Gastrocnemius medialis (tissue), 4 donors: ENCODE measurements around the gene FOXJ2.

ENCODE experiments used
- POLR2A ChIP-seq, 2 donors: fragments of 450-650 bp; IDR thresholded peaks; one replicate each; pipeline ENCODE4 v1.6.1; 2017; ENCODE audit warnings: antibody characterized with exemption in 2 of 2, mild to moderate bottlenecking in 2 of 2, moderate library complexity in 2 of 2
- TF ChIP-seq, protein P1 (sequence below), 5 experiments: fragments of 450-650 bp in 3 of 5; fragments of 200-600 bp in 2 of 5; sonication (generic) in 2 of 5; IDR thresholded peaks in 4 of 5; conservative IDR thresholded peaks in 1 of 5; 1 replicate in 4 of 5; 2 replicates in 1 of 5; pipeline ENCODE4 v1.5.1; 2016 to 2019; ENCODE audit warnings: antibody characterized with exemption in 5 of 5, mild to moderate bottlenecking in 3 of 5, moderate library complexity in 3 of 5

DNA sequence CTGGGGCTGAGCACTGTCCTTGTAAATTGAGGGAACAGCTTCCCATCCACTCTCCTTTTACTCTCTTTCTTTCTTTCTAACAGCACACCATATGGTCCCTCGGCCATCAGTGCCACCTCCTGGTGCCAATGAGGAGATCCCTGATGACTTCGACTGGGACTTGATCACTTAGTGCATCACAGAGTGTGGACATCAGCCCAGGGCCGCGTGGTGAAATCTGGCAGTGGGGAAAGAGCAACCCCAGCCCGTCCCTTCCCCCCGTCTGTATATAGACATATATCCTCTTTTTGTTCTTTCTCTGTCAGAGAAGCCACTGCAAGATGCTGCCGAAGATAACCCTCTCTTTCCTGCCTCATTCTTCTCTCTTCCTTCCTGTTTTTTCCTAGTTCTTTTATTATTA is 20.2 kb downstream of the FOXJ2 start:
- TF ChIP-seq, protein P1, sequence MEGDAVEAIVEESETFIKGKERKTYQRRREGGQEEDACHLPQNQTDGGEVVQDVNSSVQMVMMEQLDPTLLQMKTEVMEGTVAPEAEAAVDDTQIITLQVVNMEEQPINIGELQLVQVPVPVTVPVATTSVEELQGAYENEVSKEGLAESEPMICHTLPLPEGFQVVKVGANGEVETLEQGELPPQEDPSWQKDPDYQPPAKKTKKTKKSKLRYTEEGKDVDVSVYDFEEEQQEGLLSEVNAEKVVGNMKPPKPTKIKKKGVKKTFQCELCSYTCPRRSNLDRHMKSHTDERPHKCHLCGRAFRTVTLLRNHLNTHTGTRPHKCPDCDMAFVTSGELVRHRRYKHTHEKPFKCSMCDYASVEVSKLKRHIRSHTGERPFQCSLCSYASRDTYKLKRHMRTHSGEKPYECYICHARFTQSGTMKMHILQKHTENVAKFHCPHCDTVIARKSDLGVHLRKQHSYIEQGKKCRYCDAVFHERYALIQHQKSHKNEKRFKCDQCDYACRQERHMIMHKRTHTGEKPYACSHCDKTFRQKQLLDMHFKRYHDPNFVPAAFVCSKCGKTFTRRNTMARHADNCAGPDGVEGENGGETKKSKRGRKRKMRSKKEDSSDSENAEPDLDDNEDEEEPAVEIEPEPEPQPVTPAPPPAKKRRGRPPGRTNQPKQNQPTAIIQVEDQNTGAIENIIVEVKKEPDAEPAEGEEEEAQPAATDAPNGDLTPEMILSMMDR (IDR thresholded peaks at IDR 0.05 in 4 of 5, conservative IDR thresholded peaks at IDR 0.05 in 1 of 5), result no peak
- TF ChIP-seq POLR2A (IDR thresholded peaks at IDR 0.05), result no peak
